ENCODE results near the gene ATP2A3.

The ATP2A3 gene

DNA sequence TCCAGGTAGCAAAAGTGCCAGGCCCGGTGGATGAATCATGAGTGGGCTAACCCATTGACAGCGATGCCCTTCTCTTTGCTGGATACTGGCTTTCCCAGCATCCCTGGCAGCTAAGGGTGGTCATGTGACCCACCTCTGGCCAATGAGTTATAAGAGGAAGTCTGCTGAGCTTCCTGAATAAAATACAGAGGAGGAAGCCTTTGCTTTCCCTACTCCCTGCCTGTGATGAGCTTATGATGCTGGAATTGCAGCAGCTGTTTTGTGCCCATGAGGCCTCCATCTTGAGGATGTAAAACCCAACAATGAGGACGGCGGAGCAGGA lies 15.0 kb upstream of the ATP2A3 start:
- no peak overlapping the region for H3K4me3 ChIP-seq
- no peak for DNase-seq (ENCODE audit: low read depth, low spot score)
- H3K36me3 ChIP-seq (ENCODE audit: insufficient read depth, low read length): no peaks in the 10 kb centered on the region
- TF ChIP-seq FOXP2 (optimal IDR thresholded peaks at IDR 0.05; ENCODE audit: control extremely low read depth, extremely low read length, insufficient read depth) (no peak), EZH2 (IDR thresholded peaks at IDR 0.05) (no peak), POLR2AphosphoS5 (IDR thresholded peaks at IDR 0.05; ENCODE audit: borderline replicate concordance, low read depth, low read length) (no peak)
- H3K9me3 ChIP-seq (ENCODE audit: low read depth, low read length): no peaks in the 10 kb centered on the region
- no peak overlapping the region for H3K27ac ChIP-seq
- H3K9ac ChIP-seq (ENCODE audit: insufficient read length): no peak overlapping the region

GRCh38 chr17:3978421-3979289 lies 14.4 kb upstream of the ATP2A3 start:
- TF ChIP-seq POLR2AphosphoS5 (IDR thresholded peaks at IDR 0.05; ENCODE audit: borderline replicate concordance, low read depth, low read length) (no peak), FOXP2 (optimal IDR thresholded peaks at IDR 0.05; ENCODE audit: control extremely low read depth, extremely low read length, insufficient read depth) (no peak), EZH2 (IDR thresholded peaks at IDR 0.05) (no peak)
- no peak for DNase-seq (ENCODE audit: low read depth, low spot score)
- Histone ChIP-seq H3K4me3 (no peak overlapping the region), H3K27ac (no peak overlapping the region), H3K9me3 (ENCODE audit: low read depth, low read length) (no peaks in the 10 kb centered on the region), H3K36me3 (ENCODE audit: insufficient read depth, low read length) (no peaks in the 10 kb centered on the region), H3K9ac (ENCODE audit: insufficient read length) (no peak overlapping the region)

DNA sequence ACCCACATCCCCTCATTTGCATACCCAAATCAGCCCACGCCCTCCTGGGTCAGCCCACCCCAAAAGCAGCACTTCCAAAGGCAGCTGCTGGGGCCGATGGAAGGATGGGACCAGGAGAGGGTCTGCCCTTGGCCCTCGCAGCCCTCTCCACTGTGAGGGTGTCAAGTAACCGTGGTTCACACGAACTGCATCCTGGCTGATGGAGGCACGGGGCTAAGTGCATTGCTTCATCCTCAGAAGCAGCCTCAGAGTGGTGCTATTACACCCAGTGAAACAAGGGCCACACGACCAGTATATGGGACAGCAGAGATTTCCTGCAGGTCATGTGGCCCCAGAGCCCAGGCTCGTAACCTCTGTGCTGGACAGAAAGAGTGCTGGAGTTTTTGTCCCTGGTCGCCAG lies 13.2 kb upstream of the ATP2A3 start:
- no peak overlapping the region for H3K9ac ChIP-seq (ENCODE audit: insufficient read length)
- no peak overlapping the region for H3K27ac ChIP-seq
- H3K36me3 ChIP-seq (ENCODE audit: insufficient read depth, low read length): no peaks in the 10 kb centered on the region
- TF ChIP-seq POLR2AphosphoS5 (IDR thresholded peaks at IDR 0.05; ENCODE audit: borderline replicate concordance, low read depth, low read length): no peak
- DNase-seq (ENCODE audit: low read depth, low spot score): no peak
- no peak overlapping the region for H3K4me3 ChIP-seq
- H3K9me3 ChIP-seq (ENCODE audit: low read depth, low read length): no peaks in the 10 kb centered on the region

DNA sequence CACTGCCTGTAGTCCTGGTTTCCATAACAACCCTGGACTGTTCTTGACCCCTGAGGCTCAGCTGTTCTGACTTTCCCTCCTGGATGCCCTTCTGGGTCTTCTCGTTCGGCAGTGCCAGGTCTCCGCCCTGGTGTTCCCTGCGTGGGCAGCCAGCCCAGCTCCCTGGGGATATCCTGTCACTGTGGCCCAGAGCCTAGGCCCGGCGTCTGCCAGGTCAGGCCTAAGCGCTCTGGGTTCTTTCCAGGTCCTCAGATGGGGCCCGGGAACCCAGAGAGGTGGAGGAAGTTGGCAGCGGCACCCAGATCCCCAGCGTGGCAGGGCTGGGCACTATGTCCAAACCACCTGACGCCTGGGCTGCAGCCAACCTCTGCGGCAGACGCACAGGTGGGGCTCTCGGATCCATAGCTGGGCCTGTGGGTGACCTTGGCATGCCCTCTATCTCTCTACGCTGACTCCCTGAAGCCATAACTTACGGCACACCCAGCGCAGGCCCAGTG lies 12.5 kb upstream of the ATP2A3 start:
- no peak overlapping the region for H3K9ac ChIP-seq (ENCODE audit: insufficient read length)

GRCh38 chr17:3974980-3975379 lies 10.7 kb upstream of the ATP2A3 start:
- no peak for DNase-seq (ENCODE audit: low read depth, low spot score)
- Histone ChIP-seq H3K27ac (no peak overlapping the region), H3K4me3 (no peak overlapping the region), H3K9ac (ENCODE audit: insufficient read length) (no peak overlapping the region), H3K9me3 (ENCODE audit: low read depth, low read length) (no peaks in the 10 kb centered on the region), H3K36me3 (ENCODE audit: insufficient read depth, low read length) (no peaks in the 10 kb centered on the region)
- TF ChIP-seq EZH2 (IDR thresholded peaks at IDR 0.05) (no peak), POLR2AphosphoS5 (IDR thresholded peaks at IDR 0.05; ENCODE audit: borderline replicate concordance, low read depth, low read length) (no peak), FOXP2 (optimal IDR thresholded peaks at IDR 0.05; ENCODE audit: control extremely low read depth, extremely low read length, insufficient read depth) (no peak)

More for the DNA sequence above, 12.5 kb upstream of the ATP2A3 start:
- H3K36me3 ChIP-seq (ENCODE audit: insufficient read depth, low read length): no peaks in the 10 kb centered on the region
- H3K27ac ChIP-seq: no peak overlapping the region
- no peak overlapping the region for H3K4me3 ChIP-seq
- TF ChIP-seq POLR2AphosphoS5 (IDR thresholded peaks at IDR 0.05; ENCODE audit: borderline replicate concordance, low read depth, low read length) (no peak), FOXP2 (optimal IDR thresholded peaks at IDR 0.05; ENCODE audit: control extremely low read depth, extremely low read length, insufficient read depth) (no peak), EZH2 (IDR thresholded peaks at IDR 0.05) (no peak)
- DNase-seq (ENCODE audit: low read depth, low spot score): no peak
- no peaks in the 10 kb centered on the region for H3K9me3 ChIP-seq (ENCODE audit: low read depth, low read length)

DNA sequence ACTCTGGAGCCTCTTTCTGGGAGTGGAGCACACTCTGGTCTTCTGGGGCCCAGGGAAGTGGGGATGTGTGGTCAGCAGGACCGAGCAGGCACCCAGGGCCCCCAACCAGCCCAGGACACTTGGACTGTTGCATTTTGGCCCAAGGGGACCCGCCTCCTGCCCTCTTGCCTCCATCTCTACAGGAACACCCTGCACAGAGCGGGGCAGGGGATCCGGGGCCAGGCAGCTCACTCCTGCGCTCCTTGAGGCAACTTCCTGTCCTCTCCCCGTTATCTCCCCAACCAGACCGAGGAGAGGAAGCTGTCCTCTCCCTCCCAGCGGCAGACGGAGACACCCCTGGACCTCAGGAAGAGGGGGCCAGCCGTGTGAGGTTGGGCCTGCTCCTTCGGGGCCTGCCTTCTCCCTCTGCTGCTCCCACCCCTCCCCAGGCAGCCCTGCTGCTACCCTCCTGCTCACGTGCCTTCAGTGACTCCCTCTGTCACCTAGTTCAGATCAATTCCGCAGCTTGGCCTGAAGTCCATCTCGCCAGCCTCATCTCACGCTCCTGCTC lies 10.0 kb upstream of the ATP2A3 start:
- no peak overlapping the region for H3K9ac ChIP-seq (ENCODE audit: insufficient read length)
- no peak overlapping the region for H3K4me3 ChIP-seq
- TF ChIP-seq EZH2 (IDR thresholded peaks at IDR 0.05): no peak
- TF ChIP-seq POLR2AphosphoS5 (IDR thresholded peaks at IDR 0.05; ENCODE audit: borderline replicate concordance, low read depth, low read length): no peak
- no peak for TF ChIP-seq FOXP2 (optimal IDR thresholded peaks at IDR 0.05; ENCODE audit: control extremely low read depth, extremely low read length, insufficient read depth)
- DNase-seq (ENCODE audit: low read depth, low spot score): no peak
- H3K9me3 ChIP-seq (ENCODE audit: low read depth, low read length): no peaks in the 10 kb centered on the region
- H3K36me3 ChIP-seq (ENCODE audit: insufficient read depth, low read length): no peaks in the 10 kb centered on the region
- H3K27ac ChIP-seq: no peak overlapping the region

GRCh38 chr17:3973495-3974137 lies 9.4 kb upstream of the ATP2A3 start:
- TF ChIP-seq EZH2 (IDR thresholded peaks at IDR 0.05): no peak
- no peak for TF ChIP-seq POLR2AphosphoS5 (IDR thresholded peaks at IDR 0.05; ENCODE audit: borderline replicate concordance, low read depth, low read length)
- no peak for TF ChIP-seq FOXP2 (optimal IDR thresholded peaks at IDR 0.05; ENCODE audit: control extremely low read depth, extremely low read length, insufficient read depth)
- Histone ChIP-seq H3K36me3 (ENCODE audit: insufficient read depth, low read length) (no peaks in the 10 kb centered on the region), H3K27ac (no peak overlapping the region), H3K9ac (ENCODE audit: insufficient read length) (no peak overlapping the region), H3K4me3 (no peak overlapping the region), H3K9me3 (ENCODE audit: low read depth, low read length) (no peaks in the 10 kb centered on the region)
- DNase-seq (ENCODE audit: low read depth, low spot score): no peak

GRCh38 chr17:3972931-3973330 lies 8.7 kb upstream of the ATP2A3 start:
- DNase-seq (ENCODE audit: low read depth, low spot score): no peak
- no peak overlapping the region for H3K27ac ChIP-seq
- no peaks in the 10 kb centered on the region for H3K9me3 ChIP-seq (ENCODE audit: low read depth, low read length)
- no peak for TF ChIP-seq POLR2AphosphoS5 (IDR thresholded peaks at IDR 0.05; ENCODE audit: borderline replicate concordance, low read depth, low read length)
- no peak for TF ChIP-seq EZH2 (IDR thresholded peaks at IDR 0.05)
- no peak for TF ChIP-seq FOXP2 (optimal IDR thresholded peaks at IDR 0.05; ENCODE audit: control extremely low read depth, extremely low read length, insufficient read depth)
- H3K9ac ChIP-seq (ENCODE audit: insufficient read length): no peak overlapping the region
- H3K36me3 ChIP-seq (ENCODE audit: insufficient read depth, low read length): no peaks in the 10 kb centered on the region
- no peak overlapping the region for H3K4me3 ChIP-seq
